ENCODE data around the gene MCHR1. TPM values are rescaled to one million over a fixed set of nuclear protein-coding genes. Genes with fewer than 3 reads are reported as not detected.
"Not testable (repeated sequence)": the region's sequence is repeated elsewhere in the genome, so short reads cannot be mapped to it uniquely, and the experiment has no call there.

The MCHR1 gene
- polyA plus RNA-seq, 1 of the 3 experiments (the other 2 are of a cell fraction), result 0.33 TPM

DNA sequence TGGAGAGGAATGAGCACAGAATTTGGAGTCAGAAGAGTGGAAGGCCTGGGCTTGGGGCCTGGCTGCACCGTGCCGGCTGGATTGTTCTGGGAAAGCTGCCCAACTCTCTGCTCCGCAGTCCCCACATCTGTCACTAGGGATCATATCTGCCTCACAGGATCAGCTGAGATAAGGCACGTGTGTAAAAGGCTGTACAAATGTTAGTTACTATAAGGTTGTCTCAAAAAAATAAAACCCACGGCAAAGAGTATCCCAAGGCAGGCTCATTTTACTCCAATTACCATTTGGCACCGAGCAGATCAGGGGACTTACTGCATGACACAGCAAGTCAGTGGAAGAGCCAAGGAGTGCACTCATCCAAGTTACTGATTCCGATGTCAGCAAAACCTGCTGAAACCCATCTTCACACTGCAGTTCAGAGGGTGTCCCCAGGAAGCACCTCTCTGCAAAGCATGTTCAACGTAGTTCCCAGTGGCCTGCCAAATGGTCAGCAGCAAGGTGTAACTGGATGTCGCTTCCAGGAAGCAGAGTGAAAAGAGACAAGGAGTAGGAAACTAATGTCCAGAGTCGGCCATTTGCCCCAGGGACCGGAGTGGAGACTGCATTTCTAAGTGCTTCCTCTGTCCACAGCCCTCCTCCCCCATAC is 24.6 kb upstream of the MCHR1 start:
- CTCF ChIA-PET, result interaction anchor here (0.7 to 1.2 kb wide), 4 partner anchors 29 to 146 kb away, joined by 3 to 5 read pairs (median 3); no protein-coding TSS in a partner anchor
- no peaks in the 10 kb centered on the region for H3K9me3 ChIP-seq
- no peaks in the 10 kb centered on the region for H3K36me3 ChIP-seq (replicated peaks in 1 of 2; ENCODE audit: control insufficient read depth in 1 of 2, insufficient read depth in 2 of 2, low read length in 1 of 2)
- POLR2A ChIA-PET, result interaction anchor here (1.1 kb wide), 1 partner anchor 26 kb away, joined by 3 read pairs; no protein-coding TSS in a partner anchor
- no peaks in the 10 kb centered on the region for H3K9me2 ChIP-seq
- WGBS (ENCODE audit: low lambda C conversion rate), result 36% methylated on average over 9 of the region's 11 CpGs
- peaks cover 9% of the 10 kb centered on the region for H3F3A ChIP-seq (replicated peaks; ENCODE audit: insufficient read depth)
- no peaks in the 10 kb centered on the region for H4K20me1 ChIP-seq (ENCODE audit: insufficient read depth)
- H2AFZ ChIP-seq (ENCODE audit: low read depth), result peak overlapping the region; percentile 42; the same call in 1 of the 2 replicates
- H3K79me2 ChIP-seq (ENCODE audit: insufficient read depth), result no peaks in the 10 kb centered on the region
- no peak overlapping the region for H3K9ac ChIP-seq
- peaks cover 21 to 23% of the 10 kb centered on the region in 2 experiments; a peak in 2 of 4 replicates for H3K4me1 ChIP-seq (ENCODE audit: control insufficient read depth in 1 of 2, insufficient read depth in 2 of 2, low read depth in 1 of 2, low read length in 1 of 2)
- TF ChIP-seq GATA2 (CRISPR knock-in tag; IDR thresholded peaks at IDR 0.05) (peak; percentile 77), FOXM1 (IDR thresholded peaks at IDR 0.05; ENCODE audit: low read depth) (no peak), EP300 (IDR thresholded peaks at IDR 0.05; ENCODE audit: borderline replicate concordance in 1 of 2, low read depth in 1 of 2, low read length in 1 of 2) (peak in 1 of 2 experiments; percentile 44; a peak in 1 of 4 replicates), RAD21 (IDR thresholded peaks at IDR 0.05; ENCODE audit: low read length) (peak; percentile 45), NFIC (IDR thresholded peaks at IDR 0.05; ENCODE audit: borderline replicate concordance) (0 out of 2 replicates have a peak, but pooled peaks have one; percentile 21), TEAD4 (IDR thresholded peaks at IDR 0.05; ENCODE audit: borderline replicate concordance, insufficient read depth) (no peak), MXI1 (IDR thresholded peaks at IDR 0.05; ENCODE audit: low read depth, low read length) (peak; percentile 83), CHD2 (IDR thresholded peaks at IDR 0.05; ENCODE audit: low read length, partially characterized antibody) (peak; percentile 31), FOXJ3 (CRISPR knock-in tag; IDR thresholded peaks at IDR 0.05) (no peak)
- TF ChIP-seq, protein P1, sequence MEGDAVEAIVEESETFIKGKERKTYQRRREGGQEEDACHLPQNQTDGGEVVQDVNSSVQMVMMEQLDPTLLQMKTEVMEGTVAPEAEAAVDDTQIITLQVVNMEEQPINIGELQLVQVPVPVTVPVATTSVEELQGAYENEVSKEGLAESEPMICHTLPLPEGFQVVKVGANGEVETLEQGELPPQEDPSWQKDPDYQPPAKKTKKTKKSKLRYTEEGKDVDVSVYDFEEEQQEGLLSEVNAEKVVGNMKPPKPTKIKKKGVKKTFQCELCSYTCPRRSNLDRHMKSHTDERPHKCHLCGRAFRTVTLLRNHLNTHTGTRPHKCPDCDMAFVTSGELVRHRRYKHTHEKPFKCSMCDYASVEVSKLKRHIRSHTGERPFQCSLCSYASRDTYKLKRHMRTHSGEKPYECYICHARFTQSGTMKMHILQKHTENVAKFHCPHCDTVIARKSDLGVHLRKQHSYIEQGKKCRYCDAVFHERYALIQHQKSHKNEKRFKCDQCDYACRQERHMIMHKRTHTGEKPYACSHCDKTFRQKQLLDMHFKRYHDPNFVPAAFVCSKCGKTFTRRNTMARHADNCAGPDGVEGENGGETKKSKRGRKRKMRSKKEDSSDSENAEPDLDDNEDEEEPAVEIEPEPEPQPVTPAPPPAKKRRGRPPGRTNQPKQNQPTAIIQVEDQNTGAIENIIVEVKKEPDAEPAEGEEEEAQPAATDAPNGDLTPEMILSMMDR (IDR thresholded peaks at IDR 0.05), result no peak
- peak overlapping the region; percentile 25; the same call in 1 of the 2 replicates for H3K4me2 ChIP-seq
- H3K27ac ChIP-seq (ENCODE audit: low read depth in 2 of 2, low read length in 1 of 2), result peak overlapping the region; percentile 62 to 88
- DNase-seq, result peak; percentile 64
- H3K27me3 ChIP-seq (ENCODE audit: insufficient read depth), result no peaks in the 10 kb centered on the region
- no peak overlapping the region for H3K4me3 ChIP-seq (ENCODE audit: low read depth in 2 of 2, low read length in 1 of 2)

DNA sequence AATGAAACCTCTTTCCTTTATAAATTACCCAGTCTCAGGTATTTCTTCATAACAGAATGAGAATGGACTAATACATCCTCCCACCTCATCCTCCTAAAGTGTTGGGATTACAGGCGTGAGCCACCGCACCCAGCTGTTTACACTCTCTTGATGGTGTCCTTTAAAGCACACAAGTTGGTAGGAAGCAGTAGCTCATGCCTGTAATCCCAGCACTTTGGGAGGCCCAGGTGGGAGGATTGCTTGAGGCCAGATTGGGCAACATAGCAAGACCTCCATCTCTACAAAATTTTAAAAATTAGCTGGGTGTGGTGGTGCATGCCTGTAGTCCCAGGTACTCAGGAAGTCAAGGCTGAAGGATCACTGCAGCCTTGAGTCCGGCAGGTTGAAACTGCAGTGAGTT is 23.3 kb upstream of the MCHR1 start:
- H4K20me1 ChIP-seq (ENCODE audit: insufficient read depth); H3K9ac ChIP-seq; POLR2A ChIA-PET; H3K4me3 ChIP-seq (ENCODE audit: low read depth in 2 of 2, low read length in 1 of 2); H3K9me3 ChIP-seq; DNase-seq; H3K79me2 ChIP-seq (ENCODE audit: insufficient read depth); H3F3A ChIP-seq (replicated peaks; ENCODE audit: insufficient read depth); H3K27me3 ChIP-seq (ENCODE audit: insufficient read depth); H2AFZ ChIP-seq (ENCODE audit: low read depth); H3K4me2 ChIP-seq; H3K36me3 ChIP-seq (replicated peaks in 1 of 2; ENCODE audit: control insufficient read depth in 1 of 2, insufficient read depth in 2 of 2, low read length in 1 of 2); H3K9me2 ChIP-seq; CTCF ChIA-PET: not testable (repeated sequence)
- H3K4me1 ChIP-seq (ENCODE audit: control insufficient read depth in 1 of 2, insufficient read depth in 2 of 2, low read depth in 1 of 2, low read length in 1 of 2), result peaks cover 21 to 22% of the 10 kb centered on the region in 2 experiments; a peak in 2 of 4 replicates
- 100% methylated on average over 3 of the region's 3 CpGs for WGBS (ENCODE audit: low lambda C conversion rate)
- peak overlapping the region in 1 of 2 experiments; percentile 5; a peak in 1 of 4 replicates for H3K27ac ChIP-seq (ENCODE audit: low read depth in 2 of 2, low read length in 1 of 2)

DNA sequence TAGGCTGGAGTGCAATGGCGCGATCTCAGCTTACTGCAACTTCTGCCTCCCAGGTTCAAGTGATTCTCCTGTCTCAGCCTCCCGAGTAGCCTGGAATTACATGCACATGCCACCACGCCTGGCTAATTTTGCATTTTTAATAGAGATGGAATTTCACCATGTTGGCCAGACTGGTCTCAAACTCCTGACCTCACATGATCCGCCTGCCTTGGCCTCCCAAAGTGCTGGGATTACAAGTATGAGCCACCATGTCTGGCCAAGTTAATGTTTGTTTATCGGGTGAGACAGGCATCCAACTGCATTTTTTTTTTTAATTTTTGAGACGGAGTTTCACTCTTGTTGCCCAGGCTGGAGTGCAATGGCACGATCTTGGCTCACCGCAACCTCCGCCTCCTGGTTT is 22.6 kb upstream of the MCHR1 start:
- CTCF ChIA-PET; H3K4me2 ChIP-seq; H3K4me3 ChIP-seq (ENCODE audit: low read depth in 2 of 2, low read length in 1 of 2); H2AFZ ChIP-seq (ENCODE audit: low read depth); POLR2A ChIA-PET; H3K27ac ChIP-seq (ENCODE audit: low read depth in 2 of 2, low read length in 1 of 2); H3K9me2 ChIP-seq; H3K9me3 ChIP-seq; H3F3A ChIP-seq (replicated peaks; ENCODE audit: insufficient read depth); H3K27me3 ChIP-seq (ENCODE audit: insufficient read depth); H3K9ac ChIP-seq; DNase-seq; H4K20me1 ChIP-seq (ENCODE audit: insufficient read depth); H3K36me3 ChIP-seq (replicated peaks in 1 of 2; ENCODE audit: control insufficient read depth in 1 of 2, insufficient read depth in 2 of 2, low read length in 1 of 2); H3K79me2 ChIP-seq (ENCODE audit: insufficient read depth): not testable (repeated sequence)
- WGBS (ENCODE audit: low lambda C conversion rate), result 97% methylated on average over 7 of the region's 10 CpGs
- peaks cover 17 to 21% of the 10 kb centered on the region in 2 experiments; a peak in 2 of 4 replicates for H3K4me1 ChIP-seq (ENCODE audit: control insufficient read depth in 1 of 2, insufficient read depth in 2 of 2, low read depth in 1 of 2, low read length in 1 of 2)

All from SK-N-SH (cell line).